ENCODE measurements around the gene CHRND.

The CHRND gene

GRCh38 chr2:232539298-232540231, 13.6 kb downstream of the CHRND start, which contains the start of gene CHRNG:
Gene CHRNG, plus strand, starts transcription at chr2:232539692. Its CDS starts 56 bp downstream, at chr2:232539748.
- no peak for TF ChIP-seq CTCF (IDR thresholded peaks at IDR 0.05; ENCODE audit: insufficient read depth, low read length, missing control alignments)
- ChIA-PET POLR2A (interaction anchor here (0.7 kb wide), 1 partner anchor 22 kb away, joined by 3 read pairs; no protein-coding TSS in a partner anchor), CTCF (interaction anchor here (1.0 to 2.2 kb wide), 2 partner anchors 16 to 93 kb away, joined by 3 to 8 read pairs; no protein-coding TSS in a partner anchor)
- DNase-seq (ENCODE audit: low read depth, low spot score), result no peak
- no peak within 1 kb of the TSS for H3K4me3 ChIP-seq (ENCODE audit: low read depth, low read length)

- CTCF ChIA-PET, result no interaction called here
- H3K4me3 ChIP-seq (ENCODE audit: low read depth, low read length), result no peak overlapping the region
- POLR2A ChIA-PET, result no interaction called here
- no peak for TF ChIP-seq CTCF (IDR thresholded peaks at IDR 0.05; ENCODE audit: insufficient read depth, low read length, missing control alignments)
- no peak for DNase-seq (ENCODE audit: low read depth, low spot score)
These were observed 14.6 kb downstream of the CHRND start for GRCh38 chr2:232540441-232541041.

DNA sequence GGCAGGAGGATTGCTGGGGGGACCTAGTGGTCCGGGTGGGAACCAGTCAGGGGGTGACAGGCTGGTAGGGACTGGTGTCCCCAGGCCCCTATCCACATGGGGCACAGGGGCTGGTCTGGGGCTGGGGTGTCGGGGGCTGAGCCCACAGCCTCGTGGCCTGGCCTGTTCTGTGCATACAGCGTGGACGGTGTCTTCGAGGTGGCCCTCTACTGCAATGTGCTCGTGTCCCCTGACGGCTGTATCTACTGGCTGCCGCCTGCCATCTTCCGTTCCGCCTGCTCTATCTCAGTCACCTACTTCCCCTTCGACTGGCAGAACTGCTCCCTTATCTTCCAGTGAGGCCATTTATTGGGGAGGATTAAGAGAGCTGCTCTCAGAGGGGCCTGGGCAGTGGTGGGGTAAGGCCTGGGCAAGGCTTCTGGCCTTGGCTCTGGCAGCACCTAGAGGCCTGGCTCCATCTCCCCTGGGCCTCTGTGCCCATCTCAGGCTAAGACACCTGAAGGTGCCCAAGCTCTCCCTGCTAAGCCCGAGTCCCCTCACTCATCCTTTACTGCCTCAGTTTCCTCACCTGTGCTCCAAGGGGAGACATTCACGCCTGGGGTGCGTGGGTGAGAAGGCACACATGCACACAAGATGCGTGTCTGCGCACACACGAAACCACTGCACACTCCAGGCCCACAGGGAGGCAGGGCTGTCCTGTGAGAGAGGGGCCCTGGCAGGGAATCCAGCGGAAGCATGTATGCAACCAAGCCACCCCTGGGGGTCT, 15.4 kb downstream of the CHRND start:
- H3K4me3 ChIP-seq (ENCODE audit: low read depth, low read length), result no peak overlapping the region
- ChIA-PET POLR2A (no interaction called here), CTCF (no interaction called here)
- DNase-seq (ENCODE audit: low read depth, low spot score), result no peak
- TF ChIP-seq CTCF (IDR thresholded peaks at IDR 0.05; ENCODE audit: insufficient read depth, low read length, missing control alignments), result no peak

- POLR2A ChIA-PET, result no interaction called here
- TF ChIP-seq CTCF (IDR thresholded peaks at IDR 0.05; ENCODE audit: insufficient read depth, low read length, missing control alignments), result no peak
- no peak overlapping the region for H3K4me3 ChIP-seq (ENCODE audit: low read depth, low read length)
- DNase-seq (ENCODE audit: low read depth, low spot score), result no peak
- CTCF ChIA-PET, result interaction anchor here (1.0 kb wide), 1 partner anchor 21 kb away, joined by 3 read pairs; no protein-coding TSS in a partner anchor
These were observed 16.2 kb downstream of the CHRND start for GRCh38 chr2:232541961-232542714.

DNA sequence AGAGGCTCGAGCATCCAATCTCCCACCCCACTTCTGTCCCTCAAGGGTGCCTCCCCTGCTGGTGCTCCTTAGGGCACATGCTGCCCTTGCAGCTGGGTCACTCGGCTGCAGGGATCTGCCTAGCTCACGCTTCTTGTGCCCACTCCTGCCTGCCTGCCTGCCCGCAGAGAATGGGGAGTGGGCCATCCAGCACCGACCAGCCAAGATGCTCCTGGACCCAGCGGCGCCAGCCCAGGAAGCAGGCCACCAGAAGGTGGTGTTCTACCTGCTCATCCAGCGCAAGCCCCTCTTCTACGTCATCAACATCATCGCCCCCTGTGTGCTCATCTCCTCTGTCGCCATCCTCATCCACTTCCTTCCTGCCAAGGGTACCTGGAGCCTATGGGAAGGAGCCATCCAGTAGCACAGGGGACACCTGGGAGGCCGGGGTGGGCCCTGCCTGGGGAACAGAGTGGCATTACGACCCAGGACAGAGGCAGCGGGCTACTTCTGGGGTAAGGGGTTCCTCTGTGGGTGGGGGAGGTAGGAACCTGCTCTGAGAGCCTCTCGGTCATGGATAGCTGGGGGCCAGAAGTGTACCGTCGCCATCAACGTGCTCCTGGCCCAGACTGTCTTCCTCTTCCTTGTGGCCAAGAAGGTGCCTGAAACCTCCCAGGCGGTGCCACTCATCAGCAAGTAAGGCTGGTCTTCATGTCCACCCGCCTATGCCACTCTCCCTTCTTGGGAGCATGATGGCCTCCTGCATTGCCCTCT, 16.9 kb downstream of the CHRND start:
- H3K4me3 ChIP-seq (ENCODE audit: low read depth, low read length), result no peak overlapping the region
- POLR2A ChIA-PET, result no interaction called here
- no peak for TF ChIP-seq CTCF (IDR thresholded peaks at IDR 0.05; ENCODE audit: insufficient read depth, low read length, missing control alignments)
- CTCF ChIA-PET, result interaction anchor here (1.0 kb wide), 1 partner anchor 21 kb away, joined by 3 read pairs; no protein-coding TSS in a partner anchor
- no peak for DNase-seq (ENCODE audit: low read depth, low spot score)

Data from AG04449 (cell line).